SKM-1 treated with dmso at 0.1 percent for 144 hours (cell line): ENCODE results near the gene SACM1L.

Experiments
- DNase-seq: peaks from one replicate; lab custom pipeline; 2025; ENCODE audit not compliant: unreplicated experiment; lab: John Stamatoyannopoulos, UW

The SACM1L gene

DNA sequence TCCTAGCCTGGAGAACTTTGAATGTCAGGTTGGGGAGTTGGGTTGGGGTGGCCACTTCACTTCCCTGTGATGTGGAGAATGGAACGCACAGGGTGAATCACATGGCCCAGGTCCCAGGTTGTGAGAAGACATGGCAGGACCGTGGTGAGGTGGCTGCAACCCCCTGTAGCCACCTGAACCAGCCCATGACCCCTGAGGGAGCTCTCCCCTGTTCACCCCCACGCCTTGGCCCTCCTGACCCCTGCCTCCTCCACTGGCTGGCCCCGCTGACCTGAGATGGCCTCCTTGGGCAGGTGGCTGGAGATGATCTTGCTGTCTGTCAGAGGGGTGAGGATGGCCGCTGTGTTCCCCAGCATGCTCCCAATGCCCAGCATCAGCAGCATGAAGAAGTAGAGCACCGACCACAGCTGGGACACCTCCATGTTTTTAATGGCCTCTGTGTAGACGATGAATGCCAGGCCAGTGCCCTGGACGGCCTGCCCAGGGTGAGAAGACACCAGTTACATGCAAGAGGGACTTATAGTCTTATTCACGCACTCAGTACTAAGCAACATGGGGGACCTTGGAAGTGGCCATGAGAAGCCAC, 76.2 kb downstream of the SACM1L start:
- DNase-seq, result no peak

DNA sequence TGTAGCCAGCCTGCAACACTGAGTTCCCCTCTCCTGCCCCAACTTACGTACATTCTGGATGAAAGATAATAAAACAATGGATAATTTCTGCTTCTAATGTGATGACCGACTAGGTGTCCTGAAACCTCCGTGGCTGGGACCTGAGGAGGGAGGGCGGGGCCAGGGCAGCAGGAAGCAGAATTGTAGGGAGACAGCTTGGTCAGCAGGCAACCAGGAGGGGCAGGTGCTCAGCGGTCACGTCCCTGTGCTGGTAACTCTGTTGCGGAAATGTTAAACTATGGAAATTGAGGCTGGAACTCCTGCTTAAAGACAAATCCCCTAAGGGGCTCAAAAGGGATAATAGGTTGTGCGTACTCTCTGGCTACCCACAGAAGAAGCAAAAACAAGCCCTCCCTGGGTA, 76.8 kb downstream of the SACM1L start:
- DNase-seq, result no peak

DNA sequence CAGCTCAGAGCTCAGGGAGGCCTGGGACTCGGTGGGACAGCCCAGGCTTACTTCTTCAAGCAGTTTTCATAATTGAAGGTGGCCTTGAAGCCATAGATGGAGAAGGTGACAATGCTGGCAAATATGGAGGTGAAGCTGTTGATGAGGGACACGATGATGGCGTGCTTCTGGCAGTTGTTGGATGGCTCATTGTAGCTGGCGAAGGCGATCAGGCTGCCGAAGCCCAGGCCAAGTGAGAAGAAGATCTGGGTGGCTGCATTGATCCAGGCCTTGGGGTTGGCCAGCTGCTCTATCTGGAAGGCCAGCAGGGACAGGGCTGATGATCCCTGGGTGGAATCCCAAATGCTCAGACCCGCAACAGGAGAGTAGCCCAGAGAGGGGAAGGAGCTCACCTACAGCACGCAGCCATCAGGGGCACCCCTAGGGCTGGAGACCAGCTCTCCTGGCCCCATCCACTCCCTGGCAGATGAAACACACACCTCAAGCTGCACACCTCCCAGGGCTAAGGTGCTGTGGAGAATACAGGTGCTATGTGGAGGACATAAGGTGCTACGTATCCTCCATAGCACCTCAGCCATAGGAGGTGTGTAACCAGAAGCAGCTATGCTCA, 82.1 kb downstream of the SACM1L start:
- DNase-seq, result no peak

DNA sequence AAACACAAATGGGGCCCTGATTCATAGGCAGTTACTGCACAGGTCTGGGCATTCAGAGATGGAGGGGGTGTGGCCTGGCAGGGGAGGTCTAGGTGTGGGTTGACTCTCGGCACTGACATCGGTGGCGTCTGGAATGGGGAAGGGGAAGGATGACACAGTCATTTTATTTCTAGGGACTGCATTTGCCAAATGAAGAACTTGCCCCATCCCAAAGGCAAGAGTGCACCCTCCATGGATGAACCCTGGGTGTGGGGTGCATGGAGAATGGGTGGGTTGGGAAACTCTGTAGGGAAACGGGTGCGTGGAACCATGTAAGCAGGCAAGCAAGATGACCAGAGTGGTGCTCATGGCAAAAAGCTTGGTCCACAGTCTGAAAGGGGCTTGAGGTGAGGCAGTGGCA, 82.6 kb downstream of the SACM1L start:
- DNase-seq, result no peak

DNA sequence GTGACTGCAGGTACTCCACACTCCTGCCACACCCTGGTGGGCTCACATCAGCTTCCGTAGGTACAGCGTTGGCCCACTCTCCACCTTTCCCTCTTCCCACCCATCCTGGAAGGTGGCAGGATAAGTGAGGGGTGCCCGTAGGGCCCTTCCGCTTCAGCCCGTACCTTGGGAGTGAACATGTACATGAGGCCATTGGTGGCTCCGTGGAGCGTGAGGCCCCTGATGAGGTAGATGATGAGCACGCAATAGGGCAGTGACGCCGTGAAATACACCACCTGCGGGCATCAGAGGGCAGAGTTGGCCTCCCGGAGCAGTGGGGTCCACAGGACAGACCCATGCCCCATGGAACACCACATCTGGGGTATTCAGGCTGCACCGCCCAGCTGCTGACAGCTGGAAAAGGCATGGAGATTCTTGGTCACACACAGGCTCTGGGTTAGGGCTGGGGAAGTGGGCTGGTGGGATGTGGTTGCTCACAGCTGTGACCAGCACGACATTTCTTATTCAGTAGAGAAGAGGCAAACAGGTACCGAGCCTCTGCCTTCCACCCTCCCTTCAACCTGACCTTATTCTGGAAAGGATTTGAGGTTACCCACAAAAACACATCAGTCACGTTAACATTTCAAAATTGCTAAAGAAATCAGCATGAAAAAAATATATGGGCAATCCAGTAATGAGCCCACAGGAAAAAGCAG, 83.3 kb downstream of the SACM1L start:
- DNase-seq, result no peak

DNA sequence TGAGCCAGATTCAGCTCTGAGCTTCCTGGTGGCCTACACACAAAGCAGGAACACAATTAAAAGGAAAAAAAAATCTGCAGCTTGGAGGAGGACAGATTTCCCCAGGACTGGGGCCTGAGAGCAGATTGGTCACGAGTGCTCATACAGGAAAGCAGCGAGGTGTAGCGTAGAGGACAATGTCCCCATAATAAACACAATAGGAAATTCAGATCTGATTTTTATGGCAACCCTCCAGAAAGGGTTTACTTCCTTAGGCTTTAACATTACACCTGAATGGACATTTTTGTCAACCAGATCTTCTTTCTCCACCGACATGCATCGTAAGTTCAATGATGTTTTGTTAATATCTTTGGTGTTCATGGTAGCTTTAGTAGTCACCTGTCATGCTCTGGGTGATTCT, 83.9 kb downstream of the SACM1L start:
- DNase-seq, result no peak

DNA sequence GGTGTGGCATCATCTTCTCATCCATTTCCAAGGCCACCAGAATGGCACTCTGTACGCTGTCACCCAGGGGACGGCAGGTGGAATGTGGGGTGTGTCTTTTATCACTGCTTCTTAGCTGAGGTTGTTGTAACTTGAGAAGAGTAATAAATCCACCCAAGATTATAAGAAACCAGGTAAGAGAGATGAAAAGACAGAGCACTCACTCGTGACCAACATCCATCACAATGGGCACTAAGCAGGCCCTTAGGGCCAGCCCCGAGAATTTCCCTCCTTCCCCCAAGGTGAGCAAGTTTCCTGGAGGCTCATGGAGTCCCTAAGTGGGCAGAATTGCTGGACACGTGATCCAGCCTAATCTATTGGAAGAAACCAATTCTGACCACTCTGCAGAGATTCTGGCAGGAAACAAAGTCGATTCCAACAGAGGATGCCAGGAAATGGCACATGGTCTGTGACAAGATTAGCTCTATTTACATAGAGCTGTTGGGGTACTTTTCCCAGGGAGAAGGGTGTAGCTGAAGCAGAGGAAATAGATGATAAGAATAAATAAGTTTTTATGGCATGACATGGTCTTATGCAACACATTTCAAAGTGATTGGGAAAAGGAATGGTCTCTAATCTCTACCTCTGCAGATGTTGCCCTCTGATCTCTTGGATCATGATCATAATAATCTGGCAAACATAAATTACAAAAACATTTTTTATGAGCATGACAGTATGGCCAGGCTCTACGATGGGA, 84.7 kb downstream of the SACM1L start:
- no peak for DNase-seq

DNA sequence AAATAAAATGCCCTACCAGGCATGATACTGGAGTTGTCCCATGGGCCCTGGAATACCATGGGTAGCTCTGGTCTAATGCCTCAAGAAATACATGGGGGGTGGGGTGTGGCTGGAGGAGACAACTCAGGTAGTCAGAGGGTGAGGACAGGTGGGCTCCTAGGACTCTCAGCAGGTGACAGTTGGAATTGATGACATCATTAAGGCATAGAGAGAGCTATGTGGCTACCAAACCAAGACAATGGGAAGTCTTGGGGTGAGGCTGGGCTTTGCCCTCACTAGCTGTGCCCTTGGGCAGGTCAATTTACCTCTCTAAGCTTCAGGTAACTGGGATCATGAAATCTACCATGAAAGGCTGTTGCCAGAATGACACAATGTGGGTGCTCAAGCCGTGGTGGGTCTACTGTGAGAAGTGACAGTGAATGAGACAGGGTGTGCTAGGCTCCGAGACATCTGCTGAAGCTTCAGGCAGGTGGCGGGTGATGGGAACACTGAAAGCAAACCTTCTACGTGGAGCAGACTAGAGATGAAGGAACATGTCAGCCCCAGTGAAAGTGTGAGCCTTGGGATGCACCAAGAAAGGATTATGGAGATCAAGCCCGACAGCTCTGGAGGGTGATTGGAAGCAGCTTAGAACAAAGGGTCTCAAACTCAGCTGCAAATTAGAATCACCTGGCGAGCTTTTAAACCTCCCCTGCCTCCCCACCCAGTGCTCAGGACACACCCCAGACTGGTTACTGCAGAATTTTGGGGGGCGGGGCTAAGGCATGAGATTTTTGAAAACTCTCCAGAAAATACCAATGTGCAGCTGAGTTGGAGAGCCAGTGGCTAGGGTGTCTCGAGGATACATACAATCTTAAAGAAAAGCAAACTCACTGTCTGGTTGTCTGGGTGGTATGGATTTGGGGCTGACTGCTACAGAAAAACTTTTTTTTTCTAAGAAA, 85.7 kb downstream of the SACM1L start:
- no peak for DNase-seq

DNA sequence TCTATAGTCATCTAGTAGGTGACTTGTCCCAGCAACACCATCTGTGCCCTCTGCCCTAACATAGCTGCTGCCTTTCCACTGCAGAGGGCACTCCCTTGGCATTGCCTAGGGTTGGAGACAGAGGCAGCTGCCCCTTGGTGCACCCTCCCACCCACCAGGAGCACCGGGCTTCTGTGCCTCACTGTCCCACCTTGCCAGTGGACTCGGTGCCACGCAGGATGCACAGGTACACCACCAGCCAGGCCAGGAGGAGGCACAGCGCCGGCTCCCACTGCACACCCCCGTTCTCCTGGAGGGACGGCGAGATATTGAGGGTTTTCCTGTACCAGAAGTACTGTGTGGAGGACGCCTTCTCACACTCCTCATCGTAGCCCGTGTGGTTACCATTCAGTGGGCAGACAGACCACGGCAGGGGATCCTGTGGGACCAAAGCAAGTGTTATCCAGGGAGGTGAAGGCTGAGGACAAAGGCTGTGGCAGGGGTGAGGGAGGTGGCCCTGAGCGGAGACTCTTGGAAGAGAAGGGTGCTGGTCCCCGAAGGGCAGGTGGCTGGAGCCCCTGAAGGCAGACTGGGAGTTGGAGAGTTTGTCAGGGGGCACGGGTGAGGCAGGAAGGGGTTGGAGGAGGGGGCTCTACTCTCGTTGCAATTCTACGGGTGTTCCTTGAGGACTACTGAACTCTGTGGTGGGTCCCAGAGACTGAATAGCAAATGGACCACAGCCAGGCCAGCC, 86.5 kb downstream of the SACM1L start:
- no peak for DNase-seq

DNA sequence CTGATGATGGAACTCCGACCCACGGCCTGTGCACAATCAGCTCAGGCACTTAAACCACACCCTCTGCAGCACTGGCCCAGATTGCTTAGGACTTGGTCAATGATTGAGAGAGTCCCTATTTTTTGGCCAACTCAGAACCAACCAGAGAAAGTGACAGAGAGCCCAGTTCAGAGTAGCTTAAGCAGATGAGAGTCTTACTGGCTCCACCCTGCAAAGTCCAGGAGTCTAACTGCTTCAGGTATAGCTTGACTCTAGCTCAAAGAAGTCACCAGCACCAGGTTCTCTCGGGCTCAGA, 87.1 kb downstream of the SACM1L start:
- no peak for DNase-seq

DNA sequence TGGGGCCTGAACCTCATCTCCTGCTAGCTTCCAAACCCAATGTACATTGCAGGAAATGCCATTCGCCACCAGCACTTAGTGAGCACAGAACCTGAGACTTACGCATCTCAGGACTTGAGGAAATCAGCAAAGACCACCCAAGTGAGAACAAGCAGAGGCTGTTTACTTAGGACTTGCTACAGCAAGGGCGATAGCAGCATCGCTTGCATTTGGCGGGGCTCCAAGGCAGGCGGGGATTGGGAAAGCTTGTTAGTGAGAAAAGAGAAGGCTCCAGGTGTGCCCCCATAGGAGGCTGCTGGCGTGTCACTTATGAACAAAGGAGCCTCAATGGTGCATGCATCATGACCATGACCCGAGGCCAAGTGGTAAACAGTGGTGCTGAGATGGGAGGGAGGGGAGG, 87.4 kb downstream of the SACM1L start:
- no peak for DNase-seq

DNA sequence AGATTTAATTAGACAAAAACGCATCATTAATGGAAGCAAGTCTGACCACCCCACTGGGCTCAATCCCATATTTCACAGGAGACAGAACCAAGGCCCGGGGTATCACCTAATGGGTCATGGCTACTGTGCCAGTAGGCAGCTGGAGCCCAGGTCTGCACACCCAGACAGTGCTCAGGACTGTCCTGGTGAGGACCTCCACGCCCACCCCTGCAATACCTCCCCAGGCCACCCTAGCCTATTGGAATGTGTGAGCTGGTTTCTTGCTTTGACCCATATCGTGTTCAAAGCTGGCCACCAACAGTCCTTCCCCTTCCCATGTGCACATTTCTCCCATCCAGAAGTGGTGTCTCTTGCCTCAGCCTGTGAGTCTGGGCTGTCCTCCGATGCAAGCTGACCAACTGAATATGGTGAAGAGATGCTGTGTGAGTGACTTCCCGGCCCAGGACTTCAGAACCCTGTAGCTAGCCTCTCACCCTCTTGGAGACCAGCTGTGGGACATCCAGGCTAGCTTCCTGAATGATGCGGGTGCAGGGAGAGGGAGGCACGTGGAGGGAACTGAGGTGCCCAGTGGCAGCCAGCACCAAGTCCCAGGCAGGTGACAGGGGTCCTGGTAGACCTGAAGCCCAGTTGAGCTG, 88.0 kb downstream of the SACM1L start:
- no peak for DNase-seq

DNA sequence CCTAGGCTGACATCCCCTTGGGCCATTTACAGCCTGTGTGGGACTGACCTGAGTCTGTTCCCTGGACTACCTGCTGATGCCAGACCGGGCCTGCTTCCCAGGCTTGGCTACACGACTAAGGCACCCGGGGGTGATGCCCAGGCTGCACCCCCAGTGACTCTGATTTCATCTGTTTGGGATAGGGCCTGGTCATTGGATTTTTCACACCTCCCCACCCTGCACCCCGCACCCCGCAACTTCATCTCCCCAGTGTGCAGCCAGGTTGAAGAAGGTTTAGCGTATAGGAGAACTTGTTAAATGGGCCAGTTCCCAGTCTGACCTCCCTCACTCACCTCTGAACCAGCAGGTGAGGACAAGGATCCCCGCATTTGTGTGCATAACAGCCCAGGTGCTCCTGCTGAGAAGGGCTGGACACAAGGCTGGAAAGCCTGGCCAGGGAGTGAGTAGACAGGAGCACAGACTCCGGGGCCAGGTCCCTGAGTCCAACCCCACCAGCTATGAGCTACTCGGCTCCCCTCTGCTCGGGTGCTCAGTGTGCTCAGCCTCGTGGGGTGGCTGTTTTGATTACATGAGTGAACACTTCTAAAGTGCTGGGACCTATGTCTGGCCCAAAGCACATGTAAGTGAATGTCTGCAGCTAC, 88.7 kb downstream of the SACM1L start:
- no peak for DNase-seq

DNA sequence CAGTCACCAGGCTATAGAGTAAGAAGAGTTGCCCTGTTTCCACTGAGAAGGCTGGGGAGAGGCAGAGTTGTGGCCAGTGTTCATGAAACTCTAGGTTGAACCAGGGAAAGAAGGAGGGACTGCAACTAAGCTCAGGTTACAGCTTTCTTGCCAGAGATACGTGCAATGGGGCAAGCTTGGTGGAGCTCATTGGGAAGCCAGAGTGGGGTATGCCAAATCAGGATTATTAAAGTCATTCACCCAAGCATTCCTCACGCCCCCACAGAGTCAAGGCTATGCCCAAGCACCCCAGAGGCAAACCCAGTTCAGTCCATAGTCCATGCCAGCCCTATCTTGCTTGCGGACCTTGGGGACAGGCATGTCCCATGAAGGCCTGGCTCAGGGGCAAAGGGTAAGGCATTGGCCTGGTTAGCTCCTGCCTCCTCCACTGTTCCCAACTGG, 89.6 kb downstream of the SACM1L start:
- no peak for DNase-seq

DNA sequence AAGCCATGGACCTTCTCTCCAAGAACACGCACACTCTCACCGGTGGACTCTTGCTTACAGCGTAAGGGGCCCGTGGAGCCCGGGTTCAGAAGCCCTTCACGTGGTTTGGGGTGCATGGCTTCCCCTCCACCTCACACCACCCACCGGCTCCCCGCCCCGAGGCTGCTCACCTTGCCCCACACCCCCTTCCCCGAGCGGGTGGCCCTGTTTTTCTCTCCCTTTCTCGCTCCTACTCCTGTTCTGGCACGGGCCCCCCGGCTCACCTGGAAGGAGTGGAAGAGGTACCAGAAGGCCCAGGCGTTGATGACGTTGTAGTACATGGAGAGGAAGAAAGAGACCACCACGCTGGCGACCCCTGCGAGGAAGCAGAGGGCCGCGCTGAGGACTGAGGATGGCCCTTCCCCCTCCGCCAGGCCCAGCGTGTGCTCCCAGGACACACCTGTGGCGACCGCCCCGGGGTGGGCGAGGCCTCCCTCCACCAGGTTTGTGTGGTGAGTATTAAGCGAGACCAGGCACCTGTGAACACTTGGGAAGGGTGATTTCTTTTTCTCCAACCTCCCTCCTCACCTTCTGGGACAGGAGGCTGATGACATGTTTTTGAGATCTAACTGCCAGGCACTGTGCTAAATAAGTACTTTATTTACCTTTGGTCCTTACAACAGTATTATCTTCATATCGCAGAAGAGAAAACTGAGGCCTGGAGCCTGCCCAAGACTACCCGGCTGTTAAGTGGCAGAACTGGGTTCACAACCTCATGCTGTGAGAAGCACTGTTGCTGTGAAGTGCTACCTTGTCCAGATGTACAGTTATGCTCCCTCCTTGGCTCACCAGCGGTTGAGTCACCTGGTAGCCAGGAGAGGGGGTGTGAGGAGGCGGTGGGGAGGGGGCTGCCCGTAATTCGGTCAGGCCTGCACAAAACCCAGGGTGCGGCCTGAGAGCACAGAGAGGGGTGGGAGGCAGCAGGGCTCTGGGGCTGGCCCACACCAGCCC, 90.8 kb downstream of the SACM1L start:
- DNase-seq, result no peak

DNA sequence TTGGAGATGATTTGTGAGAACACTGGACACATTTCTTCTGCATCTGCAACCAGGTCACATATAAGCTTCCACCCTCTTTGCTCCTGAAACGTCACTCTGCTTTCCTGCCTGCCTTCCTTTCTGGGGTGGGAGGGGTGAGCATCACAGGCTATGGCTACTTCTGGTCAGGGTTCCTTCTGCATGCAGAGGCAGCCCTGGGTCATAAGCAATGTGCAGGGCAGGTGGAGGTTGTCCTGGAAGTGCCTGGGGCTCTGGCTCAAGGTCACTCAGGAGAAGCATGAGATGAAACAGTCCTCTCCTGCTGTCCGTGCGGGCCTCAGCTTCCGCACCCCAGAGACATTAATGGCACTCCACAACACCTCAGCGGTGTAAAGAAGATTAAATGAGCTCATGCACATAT, 92.1 kb downstream of the SACM1L start:
- no peak for DNase-seq

DNA sequence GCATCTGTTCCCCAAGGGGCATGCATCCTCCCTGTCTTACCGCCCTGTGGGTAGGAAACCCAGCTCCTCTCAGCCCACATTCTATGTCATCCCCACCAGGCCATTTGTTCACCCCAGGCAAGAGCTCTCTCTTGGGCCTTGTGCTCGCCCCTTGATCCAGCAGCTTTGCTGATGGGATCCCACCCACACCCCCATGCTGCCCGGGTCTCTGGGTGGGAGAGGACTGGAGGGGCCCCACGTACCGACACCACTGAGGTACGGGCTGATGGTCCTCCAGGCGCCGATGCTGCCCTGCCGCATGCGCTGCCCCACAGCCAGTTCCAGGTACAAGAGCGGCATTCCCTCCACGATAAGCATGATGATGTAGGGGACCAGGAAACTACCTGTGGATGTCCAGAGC, 92.6 kb downstream of the SACM1L start:
- DNase-seq, result no peak

DNA sequence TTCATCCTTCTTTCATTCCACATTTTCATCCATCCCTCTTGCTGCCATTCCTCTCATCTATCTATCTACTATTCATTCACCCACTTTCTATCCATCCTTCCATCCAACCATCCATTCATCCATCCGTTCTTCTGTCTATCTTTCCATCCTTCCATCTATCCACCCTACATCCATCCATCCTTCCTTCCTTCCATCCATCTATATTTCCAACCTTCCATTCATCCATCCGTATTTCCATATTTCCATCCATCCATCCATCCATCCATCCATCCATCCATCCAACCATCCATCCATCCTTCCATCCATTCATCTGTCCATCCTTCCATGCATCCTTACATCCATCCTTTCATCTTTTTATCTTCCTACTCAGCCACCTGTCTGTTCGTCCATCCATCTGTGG, 93.2 kb downstream of the SACM1L start:
- DNase-seq, result no peak
